ENCODE measurements around the gene AHCYL2.

GRCh38 chr7:129394101-129394500 is 169.3 kb downstream of the AHCYL2 start:
- TF ChIP-seq CTCF (IDR thresholded peaks at IDR 0.05) (no peak), EP300 (IDR thresholded peaks at IDR 0.05) (no peak)

Measured in ovary (tissue), 3 donors.